Mucosa of descending colon (tissue), 3 donors: ENCODE data around the gene ATRNL1. TPM values are rescaled to one million over a fixed set of nuclear protein-coding genes. Genes with fewer than 3 reads are reported as not detected.
A peak's percentile ranks its signal among the peaks of the same experiment; 100 is the strongest.

ENCODE experiments used
- ATAC-seq: fragments of 200-7000 bp; cut with Tn5 transposase; one replicate; pipeline ENCODE4 v1.9.1; 2020; ENCODE audit warnings: mild to moderate bottlenecking, moderate library complexity
- DNase-seq, 3 donors: peaks; one replicate each; pipeline ENCODE4 v3.0.0-alpha.2; 2020
- H3K36me3 ChIP-seq: fragments of 200-600 bp; one replicate; pipeline ENCODE4 v1.8.0; 2021; ENCODE audit warnings: low read depth, mild to moderate bottlenecking
- H3K4me1 ChIP-seq: fragments of 200-600 bp; one replicate; pipeline ENCODE4 v1.8.0; 2021; ENCODE audit warnings: low read depth, mild to moderate bottlenecking
- H3K4me3 ChIP-seq: fragments of 200-600 bp; one replicate; pipeline ENCODE4 v1.8.0; 2021; ENCODE audit warnings: mild to moderate bottlenecking
- H3K9me3 ChIP-seq: fragments of 200-600 bp; one replicate; pipeline ENCODE4 v1.8.0; 2021; ENCODE audit warnings: mild to moderate bottlenecking
- CTCF ChIP-seq: fragments of 200-600 bp; IDR thresholded peaks from one replicate; pipeline ENCODE4 v1.8.0; 2022; ENCODE audit warnings: antibody characterized with exemption, mild to moderate bottlenecking
- intact Hi-C, 2 donors: fragments of 100-400 bp; cut with DNase I in 1 of 2; cut with micrococcal nuclease in 1 of 2; formaldehyde crosslinking; loops; one replicate each; pipeline versions ENCODE4 v1.11.0 to v1.11.1; 2022; cut with DNase I, micrococcal nuclease
- total RNA-seq, 3 donors: library from RNA; stranded (reverse); fragmentation: NEBNext Ultra II Directional in 2 of 3; extraction: Animal tissue kit (Norgen Biotek cat#: 25700) in 2 of 3; gene quantifications; one replicate each; pipeline versions ENCODE4 v1.2.1 to v1.2.4, GENCODE V29; 2021 to 2023
- donor health status: DM: no; HTN: no; CAD: no; lungs with moderate emphysema.
- donor health status: DM: no; HTN: no; CAD: no.
- donor health status: DM: no; HTN: yes; CAD: no.

Gene ATRNL1
- total RNA-seq, 3 donors from 2014 or later, result 0.58 to 61.7 (median 1.8) TPM

- Histone ChIP-seq H3K4me1 (no peaks in the 10 kb centered on the region), H3K9me3 (no peaks in the 10 kb centered on the region), H3K4me3 (no peak overlapping the region), H3K36me3 (no peaks in the 10 kb centered on the region)
- intact Hi-C loops, result loop anchor here (5.0 kb wide), 3 partner anchors 491 to 591 kb away; no protein-coding TSS in a partner anchor
- TF ChIP-seq CTCF, result no peak
- ATAC-seq, result no peak
- no peak for DNase-seq
These were observed 702.8 kb downstream of the ATRNL1 start for GRCh38 chr10:115795964-115796363.

DNA sequence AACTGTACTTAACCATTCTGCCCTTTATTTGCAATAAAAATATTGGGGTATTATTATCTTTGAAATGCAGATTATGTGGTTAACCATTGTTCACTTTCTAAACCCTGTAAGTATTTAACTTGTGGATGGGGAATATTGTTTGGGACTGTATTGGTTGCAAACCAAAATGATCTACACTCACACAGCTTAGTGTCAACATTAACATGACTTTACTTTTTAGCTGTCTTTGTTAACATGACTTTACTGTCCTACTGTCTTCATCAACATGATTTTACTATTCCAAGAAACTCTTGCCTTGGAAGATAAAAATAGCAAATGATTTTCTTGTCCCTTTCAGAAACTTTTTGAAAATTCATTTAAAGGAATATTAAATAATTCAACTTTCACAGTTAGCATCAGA, 708.3 kb downstream of the ATRNL1 start:
- intact Hi-C loops, result no loop called here
- Histone ChIP-seq H3K36me3 (no peaks in the 10 kb centered on the region), H3K4me3 (no peak overlapping the region), H3K9me3 (no peaks in the 10 kb centered on the region), H3K4me1 (no peaks in the 10 kb centered on the region)
- no peak for TF ChIP-seq CTCF
- DNase-seq, result no peak
- no peak for ATAC-seq

DNA sequence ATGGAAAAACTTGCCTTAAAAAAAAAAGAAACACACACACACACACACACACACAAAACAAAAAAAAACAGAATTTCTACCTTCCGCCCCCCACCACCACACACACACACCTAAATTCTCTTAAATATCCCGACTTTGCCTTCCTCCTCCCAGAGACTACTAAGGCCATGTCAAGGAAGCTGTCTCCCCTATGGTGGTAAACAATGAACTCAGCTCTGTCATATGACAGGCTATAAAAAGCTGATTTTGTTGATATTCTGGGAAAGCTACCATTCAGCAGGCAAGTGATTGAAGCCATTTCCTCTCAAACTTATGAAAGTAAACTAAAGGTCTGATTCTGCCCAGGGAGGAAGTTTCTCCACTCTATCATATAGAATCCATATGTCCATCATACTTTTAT, 708.8 kb downstream of the ATRNL1 start:
- no peaks in the 10 kb centered on the region for H3K9me3 ChIP-seq
- DNase-seq, result no peak
- no peaks in the 10 kb centered on the region for H3K36me3 ChIP-seq
- TF ChIP-seq CTCF, result no peak
- intact Hi-C loops, result no loop called here
- no peaks in the 10 kb centered on the region for H3K4me1 ChIP-seq
- no peak overlapping the region for H3K4me3 ChIP-seq
- ATAC-seq, result peak; percentile 65

DNA sequence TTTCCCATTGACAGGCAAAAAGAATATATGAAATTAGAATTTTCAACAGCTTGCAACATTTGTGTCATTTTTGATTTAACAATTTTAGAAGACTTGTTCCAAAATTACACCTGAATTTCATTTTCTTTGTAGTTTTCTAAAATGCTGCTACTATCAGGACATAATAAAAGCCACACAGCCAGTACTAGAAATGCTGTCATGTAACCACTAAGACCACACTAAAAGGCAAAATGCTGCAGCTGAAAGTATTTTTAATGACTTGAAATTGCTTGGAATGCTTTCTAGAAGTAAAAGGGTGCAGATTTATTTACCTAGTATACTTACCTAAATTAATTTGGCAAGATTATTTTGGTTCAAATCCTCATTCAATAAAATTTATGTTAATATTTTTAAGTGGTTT, 709.7 kb downstream of the ATRNL1 start:
- no peaks in the 10 kb centered on the region for H3K9me3 ChIP-seq
- ATAC-seq, result no peak
- H3K4me3 ChIP-seq, result no peak overlapping the region
- no peaks in the 10 kb centered on the region for H3K4me1 ChIP-seq
- intact Hi-C loops, result no loop called here
- DNase-seq, result no peak
- H3K36me3 ChIP-seq, result no peaks in the 10 kb centered on the region
- no peak for TF ChIP-seq CTCF

DNA sequence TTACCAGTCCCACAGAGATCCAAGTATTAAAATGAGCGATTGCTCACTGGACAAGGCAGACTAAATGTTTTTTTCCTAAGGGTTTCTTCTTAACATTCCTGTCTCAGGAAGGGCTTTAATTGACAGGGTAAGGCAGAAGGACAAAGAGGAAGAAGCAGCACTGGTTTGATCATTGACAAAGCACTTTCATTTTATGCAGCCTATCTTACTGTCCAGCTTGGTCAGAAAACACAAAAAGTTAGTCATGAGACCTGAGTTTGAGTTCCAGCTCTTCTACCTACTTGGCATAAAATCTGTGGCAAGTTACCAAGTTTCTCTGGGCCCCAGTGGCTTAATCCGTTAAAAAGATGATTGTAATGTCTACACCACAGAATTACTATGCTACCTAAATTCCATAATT, 721.4 kb downstream of the ATRNL1 start:
- no peak for DNase-seq
- Histone ChIP-seq H3K4me1 (no peaks in the 10 kb centered on the region), H3K4me3 (no peak overlapping the region), H3K36me3 (no peaks in the 10 kb centered on the region), H3K9me3 (no peaks in the 10 kb centered on the region)
- peak; percentile 50 for ATAC-seq
- intact Hi-C loops, result no loop called here
- no peak for TF ChIP-seq CTCF

- no peak overlapping the region for H3K4me3 ChIP-seq
- H3K4me1 ChIP-seq, result no peaks in the 10 kb centered on the region
- no peak for TF ChIP-seq CTCF
- no peak for DNase-seq
- peak; percentile 85 for ATAC-seq
- no peaks in the 10 kb centered on the region for H3K36me3 ChIP-seq
- no peaks in the 10 kb centered on the region for H3K9me3 ChIP-seq
- intact Hi-C loops, result no loop called here
These were observed 724.8 kb downstream of the ATRNL1 start for GRCh38 chr10:115818012-115818411.
